Esophagus muscularis mucosa (tissue), 4 donors: ENCODE data around the gene PER2. TPM values are rescaled to one million over a fixed set of nuclear protein-coding genes. Genes with fewer than 3 reads are reported as not detected.

Experiments
- DNase-seq: peaks from one replicate; pipeline ENCODE4 v3.0.0-alpha.2; 2017; ENCODE audit errors: extremely low spot score
- H3K27ac ChIP-seq, 4 donors: fragments of 200-600 bp; sonication (generic); replicated peaks in 1 of 4; 1 replicate in 3 of 4; 2 replicates in 1 of 4; pipeline ENCODE4 v1.5.1; 2016 to 2019; ENCODE audit warnings: mild to moderate bottlenecking in 1 of 4
- H3K27me3 ChIP-seq, 4 donors: fragments of 200-600 bp; sonication (generic); one replicate each; pipeline versions ENCODE4 v1.5.1 to v1.6.0; 2016 to 2019
- H3K36me3 ChIP-seq, 4 donors: fragments of 200-600 bp; sonication (generic); one replicate each; pipeline ENCODE4 v1.5.1; 2016 to 2019
- H3K4me1 ChIP-seq, 4 donors: fragments of 200-600 bp; sonication (generic); one replicate each; pipeline ENCODE4 v1.5.1; 2016 to 2019
- H3K4me3 ChIP-seq, 4 donors: fragments of 200-600 bp; sonication (generic); 1 replicate in 2 of 4; 2 replicates in 2 of 4; pipeline ENCODE4 v1.5.1; 2016 to 2019; ENCODE audit warnings: mild to moderate bottlenecking in 4 of 4, moderate library complexity in 1 of 4
- H3K9me3 ChIP-seq, 4 donors: fragments of 200-600 bp; sonication (generic); 1 replicate in 3 of 4; 2 replicates in 1 of 4; pipeline ENCODE4 v1.5.1; 2016 to 2019
- CTCF ChIP-seq, 3 experiments: fragments of 200-600 bp in 2 of 3; fragments of 450-650 bp in 1 of 3; sonication (generic) in 2 of 3; IDR thresholded peaks; one replicate each; pipeline ENCODE4 v1.5.1; 2017 to 2019; ENCODE audit warnings: antibody characterized with exemption in 3 of 3, mild to moderate bottlenecking in 2 of 3, moderate library complexity in 1 of 3
- EP300 ChIP-seq: sonication (generic); formaldehyde crosslinking; IDR thresholded peaks from one replicate; pipeline ENCODE4 v1.6.1; 2017; ENCODE audit warnings: antibody characterized with exemption
- POLR2A ChIP-seq: fragments of 450-650 bp; IDR thresholded peaks from one replicate; pipeline ENCODE4 v1.6.1; 2017; ENCODE audit warnings: antibody characterized with exemption, moderate library complexity, mild to moderate bottlenecking, low read depth
- POLR2AphosphoS5 ChIP-seq, 2 donors: sonication (generic); formaldehyde crosslinking; IDR thresholded peaks; one replicate each; pipeline ENCODE4 v1.6.1; 2017; ENCODE audit warnings: antibody characterized with exemption in 2 of 2
- WGBS: methylation state at CpG from one replicate; pipeline ENCODE4 v1.1.5; 2018; 5-methylcytosine and 5-hydroxymethylcytosine counted together
- intact Hi-C: fragments of 100-400 bp; cut with DNase I; formaldehyde crosslinking; loops from one replicate; pipeline ENCODE4 v1.15.1; 2023
- total RNA-seq, 4 donors: library from RNA; depleted of rRNA; stranded (reverse); fragments of >200 nt; gene quantifications; one replicate each; pipeline versions ENCODE4 v1.1.0 to v1.2.1, GENCODE V29; 2016

The PER2 gene
- total RNA-seq, 4 donors from 2014 or later, result 9.1 to 13.1 (median 11.1) TPM

- 72% methylated on average over 5 of the region's 5 CpGs for WGBS
- H3K27me3 ChIP-seq, result no peaks in the 10 kb centered on the region
- H3K27ac ChIP-seq, result peak overlapping the region; percentile 22 to 65 (median 48)
- peak overlapping the region; percentile 56 to 58 (median 56) for H3K4me3 ChIP-seq
- H3K36me3 ChIP-seq, result peaks cover 0 to 3% (median 0%) of the 10 kb centered on the region in 4 donors
- peaks cover 0 to 53% (median 46%) of the 10 kb centered on the region in 4 donors for H3K4me1 ChIP-seq
- no peaks in the 10 kb centered on the region for H3K9me3 ChIP-seq
- no peak for DNase-seq
- intact Hi-C loops, result no loop called here
- TF ChIP-seq CTCF (IDR thresholded peaks at IDR 0.05), result no peak
- TF ChIP-seq POLR2A, result no peak
- TF ChIP-seq EP300, result no peak
- no peak for TF ChIP-seq POLR2AphosphoS5 (IDR thresholded peaks at IDR 0.05)
Observed at GRCh38 chr2:238230699-238231098, 57.7 kb downstream of the PER2 start.

DNA sequence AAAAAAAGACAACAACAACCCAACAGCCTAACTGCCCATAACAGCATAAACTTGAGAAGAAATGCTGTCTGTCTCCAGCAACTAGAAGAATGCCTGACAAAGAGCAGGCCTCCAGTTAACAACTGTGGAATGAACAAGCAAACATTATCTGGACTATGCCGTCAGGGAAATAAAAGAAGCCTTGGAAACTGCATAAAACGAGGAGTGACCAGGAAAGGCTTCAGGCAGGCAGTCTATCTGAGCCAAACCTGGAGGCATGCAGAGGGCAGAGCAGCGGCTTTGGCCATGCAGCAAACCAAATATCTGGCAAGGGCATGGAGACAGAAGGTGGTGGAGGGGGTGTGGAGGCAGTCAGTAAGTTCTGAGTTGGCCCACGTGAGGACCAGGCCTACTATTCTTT is 59.7 kb downstream of the PER2 start:
- H3K4me1 ChIP-seq, result peaks cover 0 to 56% (median 47%) of the 10 kb centered on the region in 4 donors
- no peaks in the 10 kb centered on the region for H3K9me3 ChIP-seq
- 35% methylated on average over 4 of the region's 4 CpGs for WGBS
- peak in 1 of 2 donors; percentile 41 for TF ChIP-seq POLR2AphosphoS5 (IDR thresholded peaks at IDR 0.05)
- no peak for TF ChIP-seq CTCF (IDR thresholded peaks at IDR 0.05)
- peak overlapping the region in 3 of 4 donors; percentile 9 to 60 (median 25) for H3K27ac ChIP-seq
- intact Hi-C loops, result no loop called here
- H3K27me3 ChIP-seq, result no peaks in the 10 kb centered on the region
- H3K36me3 ChIP-seq, result peaks cover 0 to 9% (median 0%) of the 10 kb centered on the region in 4 donors
- H3K4me3 ChIP-seq, result no peak overlapping the region
- DNase-seq, result no peak

GRCh38 chr2:238227587-238228032 is 60.8 kb downstream of the PER2 start:
- peaks cover 0 to 56% (median 47%) of the 10 kb centered on the region in 4 donors for H3K4me1 ChIP-seq
- H3K36me3 ChIP-seq, result peaks cover 0 to 9% (median 0%) of the 10 kb centered on the region in 4 donors
- 85% methylated on average over 8 of the region's 11 CpGs for WGBS
- intact Hi-C loops, result no loop called here
- H3K9me3 ChIP-seq, result no peaks in the 10 kb centered on the region
- no peak overlapping the region for H3K4me3 ChIP-seq
- no peak overlapping the region for H3K27ac ChIP-seq
- H3K27me3 ChIP-seq, result no peaks in the 10 kb centered on the region
- DNase-seq, result no peak
- no peak for TF ChIP-seq POLR2AphosphoS5 (IDR thresholded peaks at IDR 0.05)
- no peak for TF ChIP-seq POLR2A
- TF ChIP-seq EP300, result no peak
- TF ChIP-seq CTCF (IDR thresholded peaks at IDR 0.05), result no peak

- Histone ChIP-seq H3K27me3 (no peaks in the 10 kb centered on the region), H3K36me3 (peaks cover 0 to 9% (median 0%) of the 10 kb centered on the region in 4 donors), H3K4me1 (peaks cover 0 to 52% (median 45%) of the 10 kb centered on the region in 4 donors), H3K9me3 (no peaks in the 10 kb centered on the region), H3K27ac (no peak overlapping the region), H3K4me3 (no peak overlapping the region)
- TF ChIP-seq EP300, result no peak
- no peak for TF ChIP-seq POLR2A
- no peak for TF ChIP-seq CTCF (IDR thresholded peaks at IDR 0.05)
- TF ChIP-seq POLR2AphosphoS5 (IDR thresholded peaks at IDR 0.05), result no peak
- WGBS, result 79% methylated on average over 6 of the region's 8 CpGs
- DNase-seq, result no peak
- intact Hi-C loops, result no loop called here
Observed at GRCh38 chr2:238226698-238227586, 61.5 kb downstream of the PER2 start.
